Sigmoid colon (tissue), 3 donors: ENCODE data around the gene IFT172.

Source experiments
- POLR2A ChIP-seq, 2 donors: fragments of 450-650 bp; IDR thresholded peaks; one replicate each; pipeline ENCODE4 v1.6.1; 2016; ENCODE audit warnings: antibody characterized with exemption in 2 of 2, mild to moderate bottlenecking in 2 of 2, moderate library complexity in 2 of 2
- TF ChIP-seq, protein P1 (sequence below), 4 experiments: fragments of 450-650 bp in 3 of 4; fragments of 200-600 bp in 1 of 4; IDR thresholded peaks; one replicate each; pipeline ENCODE4 v1.5.1; 2016 to 2019; ENCODE audit warnings: antibody characterized with exemption in 4 of 4, mild to moderate bottlenecking in 3 of 4, moderate library complexity in 2 of 4

- no peak for TF ChIP-seq POLR2A (IDR thresholded peaks at IDR 0.05)
- TF ChIP-seq, protein P1, sequence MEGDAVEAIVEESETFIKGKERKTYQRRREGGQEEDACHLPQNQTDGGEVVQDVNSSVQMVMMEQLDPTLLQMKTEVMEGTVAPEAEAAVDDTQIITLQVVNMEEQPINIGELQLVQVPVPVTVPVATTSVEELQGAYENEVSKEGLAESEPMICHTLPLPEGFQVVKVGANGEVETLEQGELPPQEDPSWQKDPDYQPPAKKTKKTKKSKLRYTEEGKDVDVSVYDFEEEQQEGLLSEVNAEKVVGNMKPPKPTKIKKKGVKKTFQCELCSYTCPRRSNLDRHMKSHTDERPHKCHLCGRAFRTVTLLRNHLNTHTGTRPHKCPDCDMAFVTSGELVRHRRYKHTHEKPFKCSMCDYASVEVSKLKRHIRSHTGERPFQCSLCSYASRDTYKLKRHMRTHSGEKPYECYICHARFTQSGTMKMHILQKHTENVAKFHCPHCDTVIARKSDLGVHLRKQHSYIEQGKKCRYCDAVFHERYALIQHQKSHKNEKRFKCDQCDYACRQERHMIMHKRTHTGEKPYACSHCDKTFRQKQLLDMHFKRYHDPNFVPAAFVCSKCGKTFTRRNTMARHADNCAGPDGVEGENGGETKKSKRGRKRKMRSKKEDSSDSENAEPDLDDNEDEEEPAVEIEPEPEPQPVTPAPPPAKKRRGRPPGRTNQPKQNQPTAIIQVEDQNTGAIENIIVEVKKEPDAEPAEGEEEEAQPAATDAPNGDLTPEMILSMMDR (IDR thresholded peaks at IDR 0.05): no peak
Measured at GRCh38 chr2:27518782-27519113, 29.2 kb upstream of the IFT172 start.
